Panc1 (cell line): ENCODE measurements around the gene SLC37A1. TPM values are rescaled to one million over a fixed set of nuclear protein-coding genes. Genes with fewer than 3 reads are reported as not detected.

Source experiments
- ATAC-seq: fragments of 200-7000 bp; cut with Tn5 transposase; 2 replicates; pipeline ENCODE4 v1.9.1; 2020; ENCODE audit warnings: mild to moderate bottlenecking, moderate library complexity
- BruUV-seq: library from RNA; stranded (reverse); fragments of 400-500 nt; replicated peaks from 2 replicates; lab custom pipeline; 2021; lab: Mats Ljungman, UMichigan
- CTCF ChIA-PET: fragments of 300-600 bp; sonication (Branson Sonifier 250); formaldehyde crosslinking; loops from one replicate; lab custom pipeline; 2022; ENCODE audit warnings: antibody characterized with exemption; lab: Charles Lee
- POLR2A ChIA-PET: fragments of 300-600 bp; sonication (Branson Sonifier 250); formaldehyde crosslinking; loops from one replicate; lab custom pipeline; 2022; ENCODE audit warnings: antibody characterized with exemption; lab: Charles Lee
- DNase-seq: peaks from one replicate; pipeline ENCODE4 v3.0.0-alpha.2; 2010; ENCODE audit warnings: low read depth, low spot score
- H3K27ac ChIP-seq: 2 replicates; pipeline ENCODE4 v1.5.1; 2011; ENCODE audit warnings: mild to moderate bottlenecking, low read length, inconsistent platforms
- H3K27me3 ChIP-seq: fragments of 200-500 bp; sonication (Bioruptor generic); 2 replicates; pipeline ENCODE4 v1.6.0; 2014; ENCODE audit warnings: low read length, inconsistent platforms; ENCODE audit not compliant: control insufficient read depth, insufficient read depth
- H3K36me3 ChIP-seq: fragments of 200-500 bp; sonication (Bioruptor generic); 2 replicates; pipeline ENCODE4 v1.5.1; 2014; ENCODE audit warnings: inconsistent platforms, mild to moderate bottlenecking, low read length, moderate library complexity; ENCODE audit not compliant: control insufficient read depth, insufficient read depth
- H3K4me1 ChIP-seq: 2 replicates; pipeline ENCODE4 v1.5.1; 2011; ENCODE audit warnings: inconsistent platforms, mild to moderate bottlenecking, low read length, moderate library complexity; ENCODE audit not compliant: control insufficient read depth, insufficient read depth
- H3K4me3 ChIP-seq, 2 experiments: 2 replicates each; pipeline ENCODE4 v1.5.1; 2011 to 2012; ENCODE audit warnings: low read depth in 2 of 2, low read length in 2 of 2, mild to moderate bottlenecking in 2 of 2, inconsistent platforms in 1 of 2, moderate library complexity in 1 of 2
- H3K9me3 ChIP-seq: fragments of 200-500 bp; sonication (Bioruptor generic); 2 replicates; pipeline ENCODE4 v1.5.1; 2014; ENCODE audit warnings: low read depth, mild to moderate bottlenecking, inconsistent platforms, low read length, moderate library complexity; ENCODE audit not compliant: control insufficient read depth, insufficient read depth
- CTCF ChIP-seq: fragments of 450-650 bp; IDR thresholded peaks from 2 replicates; pipeline ENCODE4 v1.5.1; 2017; ENCODE audit warnings: mild to moderate bottlenecking
- POLR2AphosphoS5 ChIP-seq: IDR thresholded peaks from 2 replicates; pipeline ENCODE4 v1.6.1; 2012; ENCODE audit warnings: mild to moderate bottlenecking, low read depth, low read length, moderate library complexity
- REST ChIP-seq, 2 experiments: IDR thresholded peaks; 2 replicates each; pipeline ENCODE4 v1.6.1; 2011 to 2012; ENCODE audit warnings: low read depth in 2 of 2, control low read depth in 1 of 2, low read length in 1 of 2, mild to moderate bottlenecking in 1 of 2, moderate library complexity in 1 of 2; ENCODE audit not compliant: insufficient read depth in 1 of 2
- SIN3A ChIP-seq: IDR thresholded peaks from 2 replicates; pipeline ENCODE4 v1.6.1; 2012; ENCODE audit warnings: low read depth, mild to moderate bottlenecking, low read length, moderate library complexity, borderline replicate concordance; ENCODE audit not compliant: insufficient read depth
- TCF7L2 ChIP-seq: IDR thresholded peaks from 2 replicates; pipeline ENCODE4 v1.6.1; 2011; ENCODE audit warnings: mild to moderate bottlenecking, low read depth, low read length, inconsistent platforms
- in situ Hi-C: cut with HindIII; loops from 2 replicates; pipeline ENCODE4 v1.10.0; 2016; ENCODE audit warnings: low sequenced_read_pairs, low pct_unique_long_range_greater_than_20kb
- intact Hi-C: fragments of 100-400 bp; cut with micrococcal nuclease; formaldehyde crosslinking; loops from one replicate; pipeline ENCODE4 v1.10.0; 2022; ENCODE audit not compliant: unreplicated experiment
- total RNA-seq: library from RNA; stranded (reverse); gene quantifications from one replicate; pipeline ENCODE4 v1.2.1, GENCODE V29; 2021; ENCODE audit not compliant: unreplicated experiment

The SLC37A1 gene
- total RNA-seq, 1 experiment from 2014 or later: 7.7 TPM

- POLR2A ChIA-PET: no interaction called here
- Histone ChIP-seq H3K4me3 (no peak overlapping the region), H3K36me3 (no peaks in the 10 kb centered on the region), H3K9me3 (no peaks in the 10 kb centered on the region), H3K27me3 (no peaks in the 10 kb centered on the region), H3K27ac (no peak overlapping the region), H3K4me1 (no peaks in the 10 kb centered on the region)
- ATAC-seq (no peak), DNase-seq (no peak)
- BruUV-seq: no TSS peak
- in situ Hi-C loops: no loop called here
- TF ChIP-seq CTCF (no peak), TCF7L2 (no peak), POLR2AphosphoS5 (no peak), SIN3A (no peak), REST (IDR thresholded peaks at IDR 0.05; ENCODE audit: insufficient read depth in 1 of 2, low read depth in 2 of 2, low read length in 1 of 2) (no peak)
- CTCF ChIA-PET: no interaction called here
- intact Hi-C loops: no loop called here
Measured at GRCh38 chr21:42598159-42598735, 84.6 kb downstream of the SLC37A1 start.

GRCh38 chr21:42599486-42599885 lies 85.8 kb downstream of the SLC37A1 start:
- CTCF ChIA-PET: no interaction called here
- BruUV-seq: no TSS peak
- intact Hi-C loops (no loop called here), in situ Hi-C loops (no loop called here)
- Histone ChIP-seq H3K27me3 (no peaks in the 10 kb centered on the region), H3K4me1 (no peaks in the 10 kb centered on the region), H3K9me3 (no peaks in the 10 kb centered on the region), H3K27ac (no peak overlapping the region), H3K36me3 (no peaks in the 10 kb centered on the region), H3K4me3 (no peak overlapping the region)
- TF ChIP-seq SIN3A (no peak), TCF7L2 (no peak), POLR2AphosphoS5 (no peak), REST (IDR thresholded peaks at IDR 0.05; ENCODE audit: insufficient read depth in 1 of 2, low read depth in 2 of 2, low read length in 1 of 2) (no peak), CTCF (no peak)
- DNase-seq (no peak), ATAC-seq (no peak)
- POLR2A ChIA-PET: no interaction called here
